ENCODE results near the gene PARD3.
"Not testable (repeated sequence)": the region's sequence is repeated elsewhere in the genome, so short reads cannot be mapped to it uniquely, and the experiment has no call there.

Gene PARD3

GRCh38 chr10:34707656-34708055 lies 107.4 kb downstream of the PARD3 start:
- DNase-seq = no peak

DNA sequence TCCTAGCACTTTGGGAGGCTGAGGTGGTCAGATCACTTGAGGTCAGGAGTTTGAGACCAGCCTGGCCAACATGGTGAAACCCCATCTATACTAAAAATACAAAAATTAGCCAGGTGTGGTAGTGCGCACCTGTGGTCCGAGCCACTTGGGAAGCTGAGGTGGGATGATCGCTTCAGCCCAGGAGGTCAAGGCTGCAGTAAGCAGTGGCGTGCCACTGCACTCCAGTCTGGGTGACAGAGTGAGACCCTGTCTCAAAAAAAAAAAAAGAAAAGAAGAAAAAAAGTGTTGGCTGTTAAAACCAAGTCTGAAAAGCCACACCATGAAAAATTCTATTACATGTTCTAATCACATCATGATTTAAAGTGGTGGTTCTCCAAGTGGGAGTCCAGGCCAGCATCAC lies 108.1 kb downstream of the PARD3 start:
- DNase-seq = not testable (repeated sequence)

DNA sequence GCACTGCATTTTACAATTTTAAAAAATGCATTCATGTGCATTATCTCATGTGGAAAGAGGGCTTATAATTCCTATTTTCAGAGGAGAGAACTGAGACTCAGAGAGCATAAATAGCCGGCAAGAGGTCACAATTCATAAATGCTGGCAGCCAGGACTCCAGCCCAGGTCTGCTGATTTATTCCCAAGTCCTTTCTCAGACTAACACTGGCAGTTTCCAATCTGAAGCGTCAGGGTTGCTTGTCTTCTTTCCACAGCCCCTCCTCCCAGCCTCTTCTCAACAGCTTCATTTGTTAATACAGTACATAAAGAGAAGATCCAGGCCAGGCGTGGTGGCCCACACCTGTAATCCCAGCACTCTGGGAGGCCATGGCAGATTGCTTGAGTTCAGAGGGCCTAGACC lies 108.9 kb downstream of the PARD3 start:
- no peak for DNase-seq

GRCh38 chr10:34705563-34705962 lies 109.5 kb downstream of the PARD3 start:
- DNase-seq = no peak

DNA sequence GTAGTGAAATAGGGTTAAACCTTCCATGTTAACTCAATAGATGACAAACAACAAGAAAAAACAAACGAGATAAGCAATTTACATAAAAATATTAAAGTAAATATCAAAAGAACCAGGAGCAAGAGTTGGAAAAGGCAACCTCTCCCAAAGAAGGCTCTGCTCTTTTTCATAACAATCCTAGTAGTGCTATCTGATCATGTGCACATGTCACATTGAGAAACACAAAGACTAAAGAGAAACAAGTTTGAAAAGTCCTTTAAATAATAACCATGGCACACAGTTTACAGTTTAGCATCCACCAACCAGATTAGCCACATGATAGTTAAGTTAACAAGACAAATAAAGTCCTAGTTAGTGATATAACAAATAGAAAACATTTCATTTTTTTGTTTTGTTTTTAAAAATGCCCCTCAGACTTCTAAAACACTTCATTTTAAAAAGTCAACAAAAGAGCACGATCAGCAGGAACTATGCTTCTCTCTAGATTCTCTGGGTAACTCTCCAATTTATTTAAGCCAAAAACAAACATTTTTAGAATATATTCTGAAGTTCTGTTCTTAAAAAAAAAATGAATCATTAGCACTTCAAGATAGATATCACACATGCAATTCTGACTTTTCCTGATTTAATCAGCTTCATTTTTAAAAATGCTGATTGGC lies 110.4 kb downstream of the PARD3 start:
- DNase-seq = no peak

- DNase-seq = no peak
Measured at GRCh38 chr10:34702982-34703381, 112.1 kb downstream of the PARD3 start.

- DNase-seq = no peak
Measured at GRCh38 chr10:34702093-34702937, 112.8 kb downstream of the PARD3 start.

DNA sequence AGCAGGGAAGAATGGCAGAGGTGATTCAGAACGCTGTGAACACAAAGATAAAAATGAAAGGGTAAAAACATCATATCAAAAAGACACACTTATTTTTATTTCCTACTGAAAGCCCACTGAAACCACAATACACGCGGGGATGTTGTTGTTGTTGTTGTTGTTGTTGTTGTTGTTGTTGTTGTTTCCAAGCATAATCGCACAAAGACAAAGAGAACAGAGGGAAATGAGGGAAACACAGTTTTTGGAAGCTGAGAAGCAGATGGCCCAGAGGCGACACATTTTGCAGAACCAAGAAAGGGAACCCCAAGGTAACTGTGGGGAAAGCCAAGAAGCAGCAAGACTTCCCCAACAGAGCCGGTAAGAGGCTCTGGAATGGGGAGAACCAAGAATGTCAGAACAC lies 113.9 kb downstream of the PARD3 start:
- no peak for DNase-seq

DNA sequence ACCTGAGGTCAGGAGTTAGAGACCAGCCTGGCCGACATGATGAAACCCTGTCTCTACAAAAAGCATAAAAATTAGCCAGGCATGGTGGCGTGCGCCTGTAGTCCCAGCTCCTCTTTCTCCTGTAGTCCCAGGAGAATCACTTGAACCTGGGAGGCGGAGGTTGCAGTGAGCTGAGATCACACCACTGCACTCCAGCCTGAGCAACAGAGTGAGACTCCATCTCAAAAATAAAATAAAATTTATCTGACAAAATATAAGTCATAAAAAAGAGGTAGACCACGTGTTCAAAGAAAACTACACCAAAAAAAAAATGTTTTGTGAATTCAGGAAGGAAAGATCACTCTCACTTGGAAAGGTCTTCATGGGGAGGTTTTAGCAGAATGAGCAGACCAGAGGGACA lies 114.3 kb downstream of the PARD3 start:
- DNase-seq = not testable (repeated sequence)

DNA sequence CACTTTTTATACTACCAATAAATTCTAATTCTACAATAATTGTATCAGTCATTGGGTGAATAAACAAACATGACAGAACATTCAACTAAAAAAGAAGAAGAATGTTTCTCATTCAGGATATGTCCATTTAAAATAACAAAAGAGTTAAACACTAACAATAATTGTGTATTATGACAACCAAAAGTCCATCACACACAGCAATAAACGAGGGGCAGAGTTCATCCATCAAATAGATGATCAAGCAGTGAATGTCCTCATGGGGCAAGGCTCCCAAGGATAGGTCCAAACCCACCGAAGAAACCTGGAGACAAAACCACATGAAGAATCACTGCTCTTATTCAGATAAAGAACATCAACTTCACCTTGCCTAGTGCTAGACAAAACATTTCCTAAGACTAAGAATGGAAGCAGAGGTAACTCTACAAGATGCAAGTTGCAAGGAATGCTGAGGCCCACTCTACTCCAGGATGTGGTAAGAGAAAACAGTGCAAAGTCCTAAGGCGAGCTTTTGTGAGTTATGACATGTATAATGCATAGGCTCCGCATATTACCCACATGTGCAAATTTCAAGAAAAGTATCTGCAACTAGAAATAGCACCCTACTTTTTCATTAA lies 115.1 kb downstream of the PARD3 start:
- DNase-seq = no peak

DNA sequence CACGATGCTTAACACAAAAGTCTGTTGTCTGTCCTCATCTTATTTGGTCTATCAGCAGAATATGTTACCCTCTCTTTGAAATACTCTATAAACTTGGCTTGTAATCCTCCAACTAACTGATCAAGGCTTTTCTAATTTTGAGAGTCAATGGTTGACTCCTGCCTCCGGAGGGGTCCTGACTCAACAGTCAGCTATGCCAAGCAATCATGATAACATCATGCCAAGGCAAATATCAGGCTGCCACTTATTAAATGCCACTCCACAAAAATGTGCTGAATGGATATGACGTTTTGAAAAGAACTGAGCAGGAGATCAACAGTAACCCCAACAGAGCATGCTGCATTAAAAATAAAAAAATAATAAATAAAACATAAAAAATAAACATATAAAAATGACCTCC lies 116.1 kb downstream of the PARD3 start:
- no peak for DNase-seq

- DNase-seq = no peak
Measured at GRCh38 chr10:34698248-34698831, 116.8 kb downstream of the PARD3 start.

GRCh38 chr10:34697351-34698247 lies 117.5 kb downstream of the PARD3 start:
- no peak for DNase-seq

- DNase-seq = no peak
Measured at GRCh38 chr10:34696423-34696822, 118.7 kb downstream of the PARD3 start.

- DNase-seq = no peak
Measured at GRCh38 chr10:34690383-34691049, 124.6 kb downstream of the PARD3 start.

DNA sequence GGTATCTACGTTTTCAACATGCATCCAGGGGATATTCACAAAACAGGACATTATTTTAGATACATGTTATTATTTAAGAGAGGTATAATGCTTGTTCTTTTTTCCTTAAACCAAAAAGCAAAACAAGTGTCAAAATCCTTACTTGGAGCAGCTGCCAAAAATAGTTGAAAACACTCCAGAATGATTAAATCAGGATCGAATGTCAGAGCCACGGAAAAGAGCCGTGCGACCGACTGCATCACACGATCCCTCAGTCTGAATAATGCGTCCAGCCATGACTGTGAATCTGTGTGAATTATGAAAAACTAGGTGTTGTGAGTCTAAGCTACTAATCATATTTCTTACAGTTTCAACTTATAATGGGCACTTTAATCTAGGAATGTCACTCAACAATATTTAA lies 126.0 kb downstream of the PARD3 start:
- DNase-seq = no peak

- DNase-seq = no peak
Measured at GRCh38 chr10:34687434-34688210, 127.5 kb downstream of the PARD3 start.

DNA sequence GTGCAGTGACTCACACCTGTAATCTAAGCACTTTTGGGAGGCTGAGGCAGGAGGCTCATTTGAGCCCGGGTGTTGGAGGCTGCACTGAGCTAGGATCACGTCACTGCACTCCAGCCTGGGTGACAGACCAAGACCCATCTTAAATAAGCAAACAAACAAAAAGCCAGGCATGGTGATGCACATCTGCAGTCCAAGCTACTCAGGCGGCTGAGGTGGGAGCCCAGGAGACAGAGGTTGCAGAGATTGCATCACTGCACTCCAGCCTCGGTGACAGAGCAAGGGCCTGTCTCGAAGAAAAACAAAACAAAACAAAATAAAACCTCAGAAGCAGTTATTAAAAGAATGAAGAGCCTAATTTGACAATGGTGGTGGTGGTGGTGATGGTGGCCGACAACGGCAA lies 132.5 kb downstream of the PARD3 start:
- DNase-seq = no peak

- no peak for DNase-seq
Measured at GRCh38 chr10:34681933-34682332, 133.2 kb downstream of the PARD3 start.

DNA sequence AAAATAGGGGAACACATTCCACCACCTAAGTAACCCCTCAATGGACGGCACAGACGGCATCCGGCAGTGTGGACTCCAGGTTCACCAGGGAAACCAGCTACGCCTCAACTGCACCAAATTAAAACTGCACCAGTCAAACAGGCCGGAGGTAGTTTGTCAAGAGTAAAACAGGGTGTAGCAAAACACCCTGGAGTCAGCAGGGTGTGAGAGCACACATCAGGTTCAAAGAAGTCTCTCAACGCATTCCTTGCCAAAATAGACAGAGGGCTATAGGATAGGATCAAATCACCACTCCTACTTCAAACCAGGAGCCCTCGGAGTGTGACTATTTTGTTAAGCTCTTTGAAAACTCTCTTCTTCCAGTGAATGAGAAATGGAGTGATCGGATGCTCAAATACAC lies 135.9 kb downstream of the PARD3 start:
- no peak for DNase-seq

DNA sequence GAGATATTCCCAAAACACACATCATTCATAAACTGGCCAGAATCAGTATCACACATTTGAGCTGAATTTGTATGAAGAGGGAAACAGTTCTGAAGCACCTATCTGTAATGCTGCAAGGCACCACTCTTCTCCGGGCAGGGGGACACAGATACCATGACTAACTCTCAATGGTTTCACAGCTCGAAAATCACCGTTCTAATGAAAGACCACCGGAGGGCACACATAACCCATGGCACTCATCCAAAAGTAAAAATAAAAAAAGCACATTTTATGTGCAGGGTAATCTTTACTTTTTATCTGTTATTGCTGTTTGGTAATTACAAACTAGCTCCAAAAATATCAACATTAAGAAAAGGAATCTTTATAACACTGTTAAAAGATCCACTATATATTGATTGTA lies 137.5 kb downstream of the PARD3 start:
- DNase-seq = no peak
